GM21825 (cell line): ENCODE results near the gene PLK2.

Experiments used
- ATAC-seq: cut with Tn5 transposase; IDR thresholded peaks from one replicate; pipeline ENCODE4 v1.9.1; 2021; ENCODE audit warnings: mild to moderate bottlenecking, moderate library complexity; ENCODE audit not compliant: unreplicated experiment

Gene PLK2

DNA sequence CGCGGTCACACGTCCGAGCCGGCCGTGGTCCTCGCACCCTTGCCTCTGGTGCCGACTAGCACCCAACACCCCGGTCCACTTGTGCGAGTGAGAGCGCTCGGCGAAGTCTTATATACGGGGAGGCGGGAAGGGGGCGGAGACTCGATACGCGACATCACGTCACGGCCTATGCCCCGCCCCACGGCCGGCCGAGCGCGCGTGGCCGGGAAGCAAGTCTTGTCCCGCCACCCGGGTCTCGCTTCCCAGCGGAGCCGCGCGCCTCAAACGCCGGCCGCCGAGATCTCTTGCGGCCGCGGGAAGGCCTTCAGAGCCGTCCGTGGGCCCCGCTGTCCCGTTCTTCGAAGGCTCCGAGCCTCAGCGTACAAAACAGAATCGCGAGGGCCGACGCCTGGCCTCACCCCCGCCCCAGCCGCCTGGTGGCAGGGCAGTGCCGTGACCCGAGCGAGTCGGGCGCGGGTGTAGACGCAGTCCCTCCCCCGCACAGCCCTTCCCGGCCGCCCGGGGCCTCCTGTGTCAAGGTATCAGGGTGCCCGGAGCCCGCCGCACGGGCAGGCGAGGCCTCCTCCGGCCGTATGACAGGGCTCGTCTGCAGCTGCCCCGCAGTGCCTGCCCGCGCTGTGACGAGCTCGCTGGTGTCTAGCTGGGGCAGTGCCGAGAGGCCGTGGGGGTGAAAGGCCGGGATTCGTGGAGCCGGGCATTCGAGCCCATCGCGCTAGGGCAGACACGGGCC, at the start of gene PLK2:
Gene PLK2 (minus strand): TSS at position 85 of the 730 bp plus-strand sequence. CDS start 127 bp downstream, outside the sequence.
- ATAC-seq: peak; percentile 78

DNA sequence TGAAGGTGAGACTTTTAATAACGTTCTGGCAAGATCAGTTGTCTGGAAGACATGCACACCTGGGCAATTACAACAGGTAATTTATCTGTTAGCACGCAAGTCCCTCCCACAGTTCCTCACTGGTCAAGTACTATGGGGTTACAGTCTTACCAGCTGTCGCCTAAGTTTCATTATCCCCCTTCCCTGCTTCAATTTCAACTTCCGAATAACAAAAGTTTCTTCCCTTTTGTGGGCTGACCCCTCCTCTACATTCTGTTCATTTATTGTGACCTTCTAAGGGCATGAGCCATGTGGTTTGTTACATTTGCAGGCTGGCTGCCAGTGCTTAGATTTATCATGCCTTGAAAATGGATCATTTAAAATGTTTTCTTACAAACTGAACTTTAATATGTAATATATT, 47.8 kb upstream of the PLK2 start:
- no peak for ATAC-seq

DNA sequence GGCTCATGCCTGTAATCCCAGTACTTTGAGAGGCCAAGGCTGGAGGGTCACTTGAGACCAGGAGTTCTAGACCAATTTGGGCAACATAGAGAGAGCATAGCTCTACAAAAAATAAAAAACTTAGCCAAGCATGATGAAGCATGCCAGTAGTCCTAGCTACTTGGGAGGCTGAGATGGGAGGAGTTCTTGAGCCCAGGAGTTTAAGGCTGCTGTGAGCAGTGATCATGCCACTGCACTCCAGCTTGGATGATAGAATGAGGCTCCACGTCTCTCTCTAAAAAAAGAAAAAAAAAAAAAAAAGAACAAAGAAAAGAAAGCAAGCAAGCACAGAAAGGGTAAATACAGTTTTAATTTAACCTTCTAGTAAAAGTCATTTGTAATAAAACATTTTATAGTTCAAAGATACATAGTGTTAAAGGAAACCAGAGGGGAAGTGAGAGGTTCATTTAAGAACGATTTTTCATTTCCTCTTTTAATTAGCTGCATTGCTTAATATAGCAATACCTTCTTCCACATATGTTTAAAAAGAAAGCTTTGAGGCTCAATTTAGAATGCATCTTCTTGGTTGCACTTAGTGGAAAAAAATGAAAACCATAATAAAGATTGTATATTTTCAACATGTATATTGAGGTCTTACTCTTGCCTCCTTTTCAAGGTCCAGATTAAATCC, 46.2 kb upstream of the PLK2 start:
- peak; percentile 78 for ATAC-seq

DNA sequence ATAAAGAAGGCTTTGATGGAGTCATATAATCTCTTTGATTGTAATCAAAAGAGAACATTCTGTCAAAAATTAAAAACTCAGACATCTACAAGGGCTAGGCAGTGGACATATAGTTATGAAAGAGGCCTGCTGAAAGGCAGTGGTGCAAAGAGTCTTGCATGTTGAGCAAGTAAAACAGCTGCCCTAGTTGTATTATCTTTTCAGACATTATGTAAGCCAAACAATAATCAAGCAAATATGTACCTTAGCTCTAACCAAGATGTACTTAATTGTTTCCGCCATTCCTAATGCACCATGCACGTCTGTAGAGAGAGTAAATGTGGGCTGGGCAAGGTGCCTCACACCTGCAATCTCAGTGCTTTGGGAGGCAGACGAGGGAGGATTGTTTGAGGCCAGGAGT, 45.6 kb upstream of the PLK2 start:
- no peak for ATAC-seq

DNA sequence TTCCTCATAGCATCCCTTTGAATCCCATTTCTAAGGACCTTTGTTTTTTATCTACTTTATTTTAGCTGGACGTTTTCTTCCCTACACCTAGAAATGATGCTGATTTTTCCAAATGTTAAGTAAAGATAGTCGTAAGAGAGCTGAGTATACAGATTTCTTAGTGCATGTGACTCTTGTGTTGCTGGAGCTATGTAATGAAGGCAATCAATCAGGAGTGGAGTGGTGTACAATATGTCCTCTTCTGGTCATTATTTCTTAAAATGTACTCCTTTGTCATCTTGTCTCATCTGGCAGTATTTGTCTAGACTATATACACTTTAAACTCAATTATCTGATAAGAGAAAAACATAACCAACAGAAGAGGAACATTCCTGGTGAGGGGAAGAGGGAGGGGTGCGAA, 44.9 kb upstream of the PLK2 start:
- ATAC-seq: no peak

DNA sequence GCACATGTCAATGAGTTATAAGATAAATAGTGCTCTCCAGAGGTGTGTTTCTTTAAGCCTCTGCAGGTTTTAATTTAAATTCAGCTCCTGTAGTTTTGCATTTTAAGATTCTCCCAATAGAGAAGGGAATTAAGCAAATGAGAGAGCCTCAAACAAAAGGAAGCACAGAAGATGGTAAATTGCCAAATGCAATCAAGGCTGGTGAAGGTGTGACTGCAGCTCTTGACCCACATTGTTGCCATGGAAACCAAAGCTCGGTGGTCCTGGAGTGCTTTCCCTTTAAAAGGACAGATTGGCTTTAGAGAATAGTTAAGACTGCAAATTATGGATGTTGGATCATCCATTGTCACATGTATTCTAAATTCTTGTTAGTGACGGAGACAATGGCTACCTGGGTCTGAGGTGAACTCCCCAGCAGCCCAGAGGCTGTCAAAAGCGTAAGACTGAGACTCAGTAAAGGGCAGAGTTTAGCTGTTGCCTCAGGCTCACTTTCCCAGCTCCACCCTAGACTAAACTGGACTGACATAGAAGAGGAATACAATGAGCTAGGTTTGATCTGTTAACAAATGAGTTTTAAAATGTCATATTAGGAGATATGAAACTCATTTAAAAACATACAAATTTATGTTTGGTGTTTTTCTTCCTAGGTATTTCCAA, 43.6 kb upstream of the PLK2 start:
- ATAC-seq: no peak

DNA sequence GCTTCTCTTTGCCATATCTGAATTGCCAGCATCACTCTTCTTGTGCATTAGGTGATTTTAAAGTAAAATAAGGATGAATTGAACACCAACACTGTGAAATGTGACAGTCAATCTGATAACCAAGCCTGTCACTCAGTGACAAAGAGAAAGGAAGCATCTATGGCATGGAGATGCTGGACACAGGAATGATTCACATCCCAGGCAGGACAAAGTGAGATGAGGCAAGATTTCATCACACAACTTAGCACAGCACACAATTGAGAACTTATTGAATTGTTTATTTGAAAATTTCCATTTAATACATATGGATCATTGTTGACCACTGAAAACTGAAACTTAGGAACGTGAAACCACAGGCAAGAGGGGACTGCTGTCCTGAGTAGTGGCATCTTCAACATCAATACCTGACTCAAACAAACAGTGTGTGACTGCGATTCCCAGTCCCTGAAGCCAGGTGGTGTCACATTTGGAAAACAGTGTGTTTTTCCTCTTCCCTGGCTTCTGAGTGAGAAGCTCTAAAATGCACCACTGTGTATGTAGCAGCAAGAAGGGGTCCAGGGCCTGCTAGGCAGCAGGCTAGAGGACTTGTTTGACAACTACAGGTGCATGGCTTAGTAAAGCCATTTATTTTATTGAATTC, 42.0 kb upstream of the PLK2 start:
- no peak for ATAC-seq

DNA sequence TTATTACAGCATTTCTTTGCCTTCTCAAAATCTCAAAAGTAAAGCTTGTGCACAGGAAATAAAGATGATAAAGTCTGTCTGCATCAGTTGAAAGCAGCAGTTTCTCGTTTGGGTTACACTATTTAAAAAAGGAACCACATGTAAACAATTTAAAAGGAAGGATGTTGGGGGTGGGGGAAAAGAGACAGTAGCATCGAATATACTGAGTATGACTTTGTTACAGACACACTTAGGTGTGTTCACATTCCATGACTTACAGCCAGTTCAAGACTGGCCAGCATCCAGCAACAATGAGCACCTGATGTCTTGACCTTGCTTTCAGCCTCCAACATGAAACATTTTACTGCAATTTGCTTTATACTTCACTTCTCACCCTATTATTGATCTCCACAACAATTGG, 40.1 kb upstream of the PLK2 start:
- ATAC-seq: no peak

DNA sequence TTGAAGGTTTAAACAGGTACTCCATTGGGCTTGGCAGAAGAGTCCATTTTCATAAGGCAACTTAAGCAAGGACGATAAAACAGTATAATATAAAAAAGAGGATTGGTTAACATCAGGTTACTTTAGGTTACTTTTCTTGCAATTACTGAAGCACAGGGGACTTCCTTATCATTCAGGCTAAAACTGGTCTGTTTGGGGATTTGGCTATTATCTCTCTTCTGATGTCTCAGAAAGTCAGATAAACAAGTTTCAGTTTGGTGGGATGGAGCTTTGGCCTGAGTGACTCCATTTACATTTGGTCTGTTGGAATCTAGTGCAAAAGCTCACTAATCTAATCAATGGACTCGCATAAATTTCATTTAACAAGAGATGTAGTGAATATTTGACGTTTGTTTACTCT, 39.3 kb upstream of the PLK2 start:
- no peak for ATAC-seq

DNA sequence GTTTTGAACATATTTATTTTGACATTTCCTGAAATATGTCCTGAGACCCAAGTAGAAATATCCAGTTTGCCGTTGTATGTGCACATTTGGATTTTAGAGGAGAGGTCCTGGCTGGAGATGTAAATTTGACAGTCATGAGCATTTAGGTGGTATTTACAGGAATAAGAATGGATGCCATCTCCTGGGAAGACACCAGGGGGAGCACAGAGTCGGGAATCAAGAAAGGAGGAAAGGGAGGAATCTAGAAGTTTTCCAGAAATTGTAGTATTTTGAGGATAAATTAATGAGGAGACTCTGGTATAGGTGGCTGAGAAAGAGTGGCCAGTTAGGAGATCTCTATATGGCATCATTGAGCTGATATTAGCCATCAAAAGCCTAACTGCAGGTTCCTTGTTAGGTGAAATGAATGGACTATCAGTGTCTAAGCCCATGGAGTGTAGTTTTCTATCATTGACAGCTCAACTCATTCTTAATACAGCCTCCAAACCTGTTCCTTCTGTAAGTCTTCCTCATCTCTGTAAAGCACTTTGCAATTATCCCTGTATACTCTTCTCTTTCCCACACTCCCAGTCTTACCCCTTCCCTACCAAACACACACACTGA, 38.6 kb upstream of the PLK2 start:
- ATAC-seq: no peak

DNA sequence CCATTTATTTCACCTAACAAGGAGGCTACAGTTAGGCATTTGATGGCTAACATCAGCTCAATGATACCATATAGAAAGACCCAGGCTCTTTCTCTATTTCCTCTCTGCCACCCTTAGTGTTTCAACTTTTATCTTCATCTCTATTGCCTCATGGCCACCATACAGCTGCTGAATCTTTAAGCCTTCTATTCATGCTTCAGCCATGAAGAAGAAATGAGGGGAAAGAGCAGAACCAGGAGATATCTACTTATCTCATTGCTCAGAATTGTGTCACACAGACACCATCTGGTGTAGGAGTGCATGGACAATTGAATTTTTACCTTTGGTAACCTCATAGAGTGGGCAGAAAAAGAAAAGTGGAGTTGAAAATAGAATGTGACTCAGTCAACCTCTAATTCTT, 38.0 kb upstream of the PLK2 start:
- ATAC-seq: no peak

DNA sequence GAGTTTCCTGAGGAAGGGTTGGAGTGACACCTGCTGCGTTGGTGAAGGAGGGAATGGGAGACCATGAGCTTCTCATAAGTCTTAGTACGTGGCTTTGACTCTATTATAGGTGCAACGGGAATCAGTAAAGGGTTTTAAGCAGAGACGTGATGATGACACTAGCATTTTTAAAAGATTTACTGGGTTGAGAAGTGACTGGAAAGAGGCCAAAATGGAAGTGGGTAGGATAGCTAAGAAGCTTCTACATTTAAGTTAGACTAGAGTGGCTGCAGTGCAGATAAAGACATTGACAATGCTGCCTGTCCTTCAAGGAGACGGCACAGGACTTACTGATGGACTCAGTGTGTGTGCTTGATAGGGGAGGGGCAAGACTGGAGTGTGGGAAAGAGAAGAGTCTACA, 37.5 kb upstream of the PLK2 start:
- ATAC-seq: no peak

DNA sequence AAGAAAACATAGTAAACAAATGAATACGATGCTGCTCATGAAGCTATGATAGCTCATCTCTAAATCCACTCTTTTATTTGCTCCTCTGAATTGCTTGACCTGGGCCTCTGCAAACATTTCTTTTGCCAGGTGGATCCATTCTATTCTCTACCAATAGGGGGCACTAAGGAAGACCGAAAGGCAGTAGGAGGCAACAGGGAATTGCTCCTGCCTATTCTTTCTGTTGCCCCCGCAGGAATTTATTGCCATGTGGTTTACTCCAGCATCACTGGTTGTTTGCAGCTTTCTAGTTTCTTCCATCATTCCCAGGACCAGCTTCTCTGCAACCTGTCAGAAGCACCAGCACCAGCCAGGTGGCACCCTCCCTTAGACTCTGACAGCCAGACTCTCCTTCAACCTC, 36.6 kb upstream of the PLK2 start:
- ATAC-seq: no peak

DNA sequence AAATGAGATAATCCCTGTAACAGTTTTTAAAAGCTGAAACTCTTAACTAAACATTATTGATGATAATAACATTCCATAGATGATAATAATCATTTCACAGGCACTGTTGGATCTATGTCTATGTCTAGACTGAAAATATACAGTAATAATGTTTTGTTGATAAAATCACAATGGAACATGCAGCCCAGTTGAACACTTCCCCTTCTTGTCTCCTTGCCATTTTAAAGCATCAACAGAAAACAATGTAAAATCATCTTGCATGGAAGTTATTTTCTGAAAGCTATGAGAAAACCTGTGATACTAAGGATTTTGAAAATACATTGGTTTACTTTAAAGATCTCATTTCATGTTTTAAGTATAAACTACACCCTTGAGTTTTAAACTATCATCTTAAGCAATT, 33.3 kb upstream of the PLK2 start:
- ATAC-seq: no peak

DNA sequence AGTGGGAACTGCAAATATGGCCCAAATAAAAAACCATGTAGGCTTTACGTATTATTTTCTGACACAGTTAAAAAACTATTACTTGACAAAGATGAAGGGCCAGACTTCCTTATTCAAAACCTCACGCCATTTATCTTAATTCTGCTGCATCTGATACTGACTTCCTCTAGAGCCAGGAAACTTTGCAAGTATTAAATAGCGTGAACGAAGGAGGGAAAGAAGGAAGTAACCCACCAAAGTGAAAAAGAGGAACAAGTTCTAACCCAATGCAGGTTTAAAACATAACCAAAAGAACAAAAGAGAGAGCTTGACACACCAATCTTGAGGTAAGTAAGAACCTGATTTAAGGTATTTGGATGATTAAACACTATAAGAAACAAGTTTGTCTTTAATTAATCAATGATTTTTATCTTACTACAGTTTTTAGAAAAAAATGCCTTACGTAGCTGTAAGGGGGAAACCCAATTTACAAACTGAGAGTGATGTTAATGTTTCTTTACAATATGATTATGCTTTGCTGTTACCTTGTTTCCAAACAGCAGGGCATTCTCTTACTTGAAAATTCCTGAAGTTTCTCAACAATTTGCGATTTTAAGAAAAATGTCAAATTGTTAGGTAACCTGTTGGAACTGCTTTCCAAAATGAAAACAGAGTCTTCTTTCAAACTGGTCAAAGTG, 31.5 kb upstream of the PLK2 start, which contains the start of gene GAPT:
Gene GAPT (plus strand): TSS at position 220 of the 677 bp plus-strand sequence. CDS start 3,102 bp downstream, outside the sequence.
- peak; percentile 87 for ATAC-seq

DNA sequence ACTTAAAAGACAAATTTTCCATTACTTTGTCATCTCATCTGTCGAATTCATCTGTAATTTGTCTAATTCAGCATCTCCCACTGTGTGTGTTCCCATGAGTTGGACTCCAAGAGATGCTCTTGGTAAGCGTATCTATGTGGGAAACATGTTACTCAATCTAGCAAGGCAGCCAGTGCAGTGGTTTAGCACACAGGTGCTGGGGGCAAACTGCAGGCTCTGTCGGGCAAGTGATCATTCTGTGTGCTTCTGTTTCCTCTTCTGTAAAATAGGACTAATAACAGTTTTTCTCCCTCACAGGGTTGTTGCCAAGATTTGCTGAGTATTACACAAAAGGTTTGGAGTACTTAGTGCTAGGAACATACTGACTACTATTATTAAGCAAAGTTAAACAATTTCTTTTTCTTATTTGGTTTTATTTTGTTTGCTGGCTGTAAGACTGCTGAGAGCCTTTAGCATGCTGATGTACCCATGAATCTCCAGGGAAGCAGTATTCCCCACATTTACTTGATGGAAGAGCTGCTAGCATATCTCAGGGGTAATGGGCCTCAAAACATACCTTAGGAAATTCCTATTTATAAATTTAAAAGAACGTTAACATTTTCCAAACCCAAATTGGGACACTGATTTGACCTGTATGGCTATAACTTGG, 30.6 kb upstream of the PLK2 start:
- peak; percentile 65 for ATAC-seq

DNA sequence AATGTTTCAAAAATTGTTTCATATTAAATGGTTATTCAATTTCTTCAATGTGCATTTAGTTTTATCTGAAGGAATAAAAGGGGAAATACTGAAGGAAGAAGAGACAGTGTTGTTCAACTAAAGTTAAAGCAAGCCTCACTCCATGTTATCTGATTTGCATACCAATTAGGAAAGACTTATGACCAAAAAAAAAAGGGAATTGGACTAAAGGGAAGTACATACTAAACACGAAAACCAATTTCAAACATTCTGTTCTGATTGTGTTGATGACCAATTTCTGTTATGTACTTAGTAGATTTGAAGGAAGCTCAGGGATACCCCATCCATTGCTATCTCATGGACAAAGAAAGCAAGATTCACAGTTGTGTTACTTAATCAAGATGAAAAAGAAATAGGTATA, 26.4 kb upstream of the PLK2 start:
- ATAC-seq: no peak

DNA sequence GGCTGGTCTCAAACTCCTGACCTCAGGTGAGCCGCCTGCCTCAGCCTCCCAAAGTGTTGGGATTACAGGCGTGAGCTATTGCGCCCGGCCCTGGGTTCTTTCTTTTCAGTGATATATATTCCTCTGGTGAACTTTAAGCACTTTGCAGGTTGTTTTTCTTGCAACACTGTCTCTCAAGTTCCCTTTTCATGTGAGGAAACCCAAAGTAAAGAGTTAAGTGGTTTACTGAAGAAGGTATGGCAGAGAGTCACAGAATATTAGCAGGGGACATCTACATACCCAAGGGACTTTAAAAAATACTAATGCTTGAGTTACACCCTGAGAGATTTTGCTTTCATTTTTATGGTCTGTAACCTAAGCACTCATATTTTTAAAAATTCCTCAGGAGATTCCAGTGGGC, 24.6 kb upstream of the PLK2 start:
- no peak for ATAC-seq

DNA sequence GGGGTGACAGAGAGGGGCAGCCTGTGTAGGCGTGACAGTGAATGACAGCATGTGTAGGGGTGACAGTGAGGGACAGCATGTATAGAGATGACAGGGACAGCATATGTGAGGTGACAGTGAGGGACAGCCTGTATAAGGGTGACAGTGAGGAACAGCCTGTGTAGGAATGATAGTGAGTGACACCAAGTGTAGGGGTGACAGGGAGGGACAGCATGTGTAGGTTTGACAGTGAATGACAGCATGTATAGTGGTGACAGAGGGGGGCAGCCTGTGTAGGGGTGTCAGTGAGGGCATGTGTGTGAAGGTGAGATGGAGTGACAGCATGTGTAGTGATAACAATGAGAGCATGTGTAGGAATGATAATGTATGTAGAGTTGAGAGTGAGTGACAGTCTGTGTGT, 22.6 kb upstream of the PLK2 start:
- no peak for ATAC-seq

DNA sequence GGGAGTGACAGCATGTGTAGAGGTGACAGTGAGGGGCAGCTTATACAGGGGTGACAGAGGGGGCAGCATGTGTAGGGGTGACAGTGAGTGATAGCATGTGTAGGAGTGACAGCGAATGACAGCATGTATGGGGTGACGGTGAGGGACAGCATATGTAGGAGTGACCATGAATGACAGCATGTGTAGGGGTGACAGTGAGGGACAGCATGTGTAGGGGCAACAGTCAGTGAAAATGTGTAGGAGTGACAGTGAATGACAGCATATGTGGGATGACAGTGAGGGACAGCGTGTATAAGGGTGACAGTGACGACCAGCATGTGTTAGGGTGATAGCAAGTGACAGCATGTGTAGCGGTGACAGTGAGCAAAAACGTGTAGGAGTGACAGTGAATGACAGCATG, 21.9 kb upstream of the PLK2 start:
- no peak for ATAC-seq
